Measurements from ENCODE around the gene UNC80. TPM values are rescaled to one million over a fixed set of nuclear protein-coding genes. Genes with fewer than 3 reads are reported as not detected.
A peak's percentile ranks its signal among the peaks of the same experiment; 100 is the strongest.

Gene UNC80, protein sequence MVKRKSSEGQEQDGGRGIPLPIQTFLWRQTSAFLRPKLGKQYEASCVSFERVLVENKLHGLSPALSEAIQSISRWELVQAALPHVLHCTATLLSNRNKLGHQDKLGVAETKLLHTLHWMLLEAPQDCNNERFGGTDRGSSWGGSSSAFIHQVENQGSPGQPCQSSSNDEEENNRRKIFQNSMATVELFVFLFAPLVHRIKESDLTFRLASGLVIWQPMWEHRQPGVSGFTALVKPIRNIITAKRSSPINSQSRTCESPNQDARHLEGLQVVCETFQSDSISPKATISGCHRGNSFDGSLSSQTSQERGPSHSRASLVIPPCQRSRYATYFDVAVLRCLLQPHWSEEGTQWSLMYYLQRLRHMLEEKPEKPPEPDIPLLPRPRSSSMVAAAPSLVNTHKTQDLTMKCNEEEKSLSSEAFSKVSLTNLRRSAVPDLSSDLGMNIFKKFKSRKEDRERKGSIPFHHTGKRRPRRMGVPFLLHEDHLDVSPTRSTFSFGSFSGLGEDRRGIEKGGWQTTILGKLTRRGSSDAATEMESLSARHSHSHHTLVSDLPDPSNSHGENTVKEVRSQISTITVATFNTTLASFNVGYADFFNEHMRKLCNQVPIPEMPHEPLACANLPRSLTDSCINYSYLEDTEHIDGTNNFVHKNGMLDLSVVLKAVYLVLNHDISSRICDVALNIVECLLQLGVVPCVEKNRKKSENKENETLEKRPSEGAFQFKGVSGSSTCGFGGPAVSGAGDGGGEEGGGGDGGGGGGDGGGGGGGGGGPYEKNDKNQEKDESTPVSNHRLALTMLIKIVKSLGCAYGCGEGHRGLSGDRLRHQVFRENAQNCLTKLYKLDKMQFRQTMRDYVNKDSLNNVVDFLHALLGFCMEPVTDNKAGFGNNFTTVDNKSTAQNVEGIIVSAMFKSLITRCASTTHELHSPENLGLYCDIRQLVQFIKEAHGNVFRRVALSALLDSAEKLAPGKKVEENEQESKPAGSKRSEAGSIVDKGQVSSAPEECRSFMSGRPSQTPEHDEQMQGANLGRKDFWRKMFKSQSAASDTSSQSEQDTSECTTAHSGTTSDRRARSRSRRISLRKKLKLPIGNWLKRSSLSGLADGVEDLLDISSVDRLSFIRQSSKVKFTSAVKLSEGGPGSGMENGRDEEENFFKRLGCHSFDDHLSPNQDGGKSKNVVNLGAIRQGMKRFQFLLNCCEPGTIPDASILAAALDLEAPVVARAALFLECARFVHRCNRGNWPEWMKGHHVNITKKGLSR (N-terminal part only)
- total RNA-seq: not detected
- long read RNA-seq: 0 reads

DNA sequence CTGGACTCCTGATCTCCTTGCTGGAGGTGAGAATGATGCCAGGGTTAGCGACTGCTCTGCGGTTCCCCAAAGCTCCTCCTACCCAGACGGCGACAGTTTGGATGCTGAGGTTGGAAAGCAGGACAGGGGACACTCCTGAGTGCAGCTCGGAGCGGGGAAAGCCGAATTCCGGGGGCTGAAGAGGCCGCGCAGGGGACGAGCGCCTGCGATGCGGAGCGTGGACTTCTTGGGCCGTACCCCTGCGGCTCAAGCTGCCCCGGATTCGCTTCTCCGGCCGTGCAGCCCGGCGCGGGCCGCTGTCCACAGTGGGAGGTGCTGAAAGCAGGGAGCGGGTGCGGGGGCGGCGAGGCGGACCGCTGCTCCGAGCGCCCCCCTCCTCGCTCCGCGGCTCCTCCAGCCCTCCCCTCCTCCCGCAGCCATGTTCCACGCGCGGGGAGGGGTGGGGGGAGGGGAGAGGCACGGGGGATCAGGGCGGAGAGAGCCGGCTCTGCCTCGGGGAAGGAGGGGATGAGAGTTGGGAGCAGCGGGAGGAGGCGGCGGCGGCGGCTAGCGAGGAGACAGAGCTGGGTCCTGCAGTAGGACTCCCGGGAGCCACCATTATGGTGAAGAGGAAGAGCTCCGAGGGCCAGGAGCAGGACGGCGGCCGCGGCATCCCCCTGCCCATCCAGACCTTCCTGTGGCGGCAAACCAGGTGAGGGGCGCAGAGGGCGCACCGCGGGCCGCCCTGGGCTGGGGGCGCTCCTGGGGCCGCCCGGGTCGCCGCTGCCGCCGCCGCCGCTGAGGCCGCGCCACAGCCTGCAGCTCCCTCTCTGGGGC lies at the start of gene UNC80:
TSS of gene UNC80 (plus strand) at position 359 of the 816 bp plus-strand sequence. CDS start at position 600, 241 bp downstream.
- intact Hi-C loops (cut with DNase I): no loop called here
- ATAC-seq (ENCODE audit: poor library complexity): peak; percentile 89
- peak; percentile 66 for DNase-seq

DNA sequence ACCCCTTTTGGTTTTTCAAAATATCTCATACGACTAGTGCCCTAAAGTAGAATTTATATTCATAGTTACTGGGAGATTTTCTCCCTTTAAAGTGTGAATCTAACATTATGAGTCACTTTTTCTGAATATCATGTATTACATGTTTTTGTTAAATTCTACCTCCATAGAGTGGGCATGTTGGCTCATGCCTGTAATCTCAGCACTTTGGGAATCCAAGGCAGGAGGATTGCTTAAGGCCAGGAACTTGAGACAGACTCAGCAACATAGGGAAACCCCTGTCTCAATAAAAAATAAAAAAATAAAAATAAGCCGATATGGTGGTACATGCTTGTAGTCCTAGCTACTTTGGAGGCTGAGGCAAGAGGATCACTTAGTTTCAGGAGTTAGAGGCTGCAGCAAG lies 45.3 kb upstream of the UNC80 start:
- intact Hi-C loops (cut with DNase I): no loop called here
- DNase-seq: no peak
- no peak for ATAC-seq (ENCODE audit: poor library complexity)

DNA sequence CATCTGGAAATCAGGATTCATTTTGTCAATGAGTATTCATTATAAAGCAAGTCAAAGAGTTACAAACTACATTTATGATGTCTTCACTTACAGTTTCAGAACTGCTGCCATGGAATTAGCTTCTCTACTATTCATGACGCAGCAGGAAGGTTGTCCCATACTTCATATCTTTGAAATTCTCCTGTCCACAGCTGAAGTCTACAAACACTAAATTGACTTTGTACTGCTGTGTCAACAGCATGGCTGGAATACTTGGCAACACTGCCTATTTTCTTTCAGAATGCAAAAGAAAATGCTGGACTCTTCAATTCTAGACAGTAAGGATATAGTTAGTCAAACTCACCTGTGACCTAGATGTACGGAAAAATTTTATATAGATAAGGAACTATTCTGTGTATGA lies 44.6 kb upstream of the UNC80 start:
- intact Hi-C loops (cut with DNase I): no loop called here
- no peak for DNase-seq
- no peak for ATAC-seq (ENCODE audit: poor library complexity)

DNA sequence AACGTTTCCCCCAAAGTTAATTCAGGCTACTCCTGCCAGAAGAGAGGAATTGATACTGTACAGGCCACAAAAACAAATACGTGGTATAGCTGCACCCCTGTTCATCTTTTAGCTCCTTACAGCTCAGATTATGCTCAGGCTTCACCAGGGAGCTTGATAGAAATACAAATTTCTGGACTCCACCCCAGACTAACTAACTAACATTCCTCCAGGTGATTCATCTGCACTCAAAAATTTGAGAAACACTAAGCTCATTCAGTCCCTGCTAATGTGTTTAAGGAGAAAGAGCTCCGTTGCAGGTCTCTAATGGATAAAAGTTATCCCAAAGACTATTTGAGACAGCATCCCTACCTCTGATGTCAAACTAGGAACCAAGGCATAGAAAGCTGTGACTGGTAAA lies 36.8 kb upstream of the UNC80 start:
- intact Hi-C loops (cut with DNase I): no loop called here
- no peak for ATAC-seq (ENCODE audit: poor library complexity)
- DNase-seq: no peak

DNA sequence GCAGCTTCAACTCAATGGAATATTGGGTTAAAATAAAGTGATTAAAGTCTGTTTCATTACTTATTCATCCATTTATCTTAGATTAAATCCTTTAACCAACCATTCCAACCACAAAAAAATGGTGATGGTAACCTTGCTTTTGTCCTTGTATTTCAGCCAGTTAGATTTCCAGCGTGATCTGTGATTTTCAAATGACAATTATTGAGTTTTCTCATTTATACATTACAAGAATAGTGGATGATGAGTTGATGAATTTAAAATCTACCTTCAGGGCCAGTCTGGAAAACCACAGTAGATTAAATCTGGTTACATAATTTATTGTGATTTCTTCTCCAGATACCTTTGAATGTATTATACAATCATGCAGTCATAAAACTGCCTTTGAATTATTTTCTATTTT lies 29.7 kb upstream of the UNC80 start:
- intact Hi-C loops (cut with DNase I): no loop called here

DNA sequence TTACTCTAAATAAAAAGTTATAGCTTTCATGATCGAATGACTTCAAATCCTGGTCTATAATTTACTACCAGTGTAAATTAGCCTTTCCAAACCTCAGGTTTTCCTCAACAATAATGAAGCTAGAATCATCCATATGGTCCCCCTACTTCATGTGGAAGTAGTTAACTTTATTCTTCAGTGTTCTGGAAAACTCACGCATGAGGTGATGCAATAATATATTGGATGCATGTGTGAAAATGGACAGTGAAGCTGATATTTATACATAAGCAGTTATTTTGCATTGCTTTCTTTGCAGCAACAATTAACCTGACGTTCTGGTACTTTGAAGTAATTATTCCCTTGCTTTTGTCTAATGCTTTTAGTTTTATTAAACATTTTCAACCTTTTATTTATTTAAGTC lies 18.6 kb upstream of the UNC80 start:
- intact Hi-C loops (cut with DNase I): no loop called here
- no peak for DNase-seq
- no peak for ATAC-seq (ENCODE audit: poor library complexity)

More for the DNA sequence above, 29.7 kb upstream of the UNC80 start:
- ATAC-seq (ENCODE audit: poor library complexity): no peak
- DNase-seq: no peak

DNA sequence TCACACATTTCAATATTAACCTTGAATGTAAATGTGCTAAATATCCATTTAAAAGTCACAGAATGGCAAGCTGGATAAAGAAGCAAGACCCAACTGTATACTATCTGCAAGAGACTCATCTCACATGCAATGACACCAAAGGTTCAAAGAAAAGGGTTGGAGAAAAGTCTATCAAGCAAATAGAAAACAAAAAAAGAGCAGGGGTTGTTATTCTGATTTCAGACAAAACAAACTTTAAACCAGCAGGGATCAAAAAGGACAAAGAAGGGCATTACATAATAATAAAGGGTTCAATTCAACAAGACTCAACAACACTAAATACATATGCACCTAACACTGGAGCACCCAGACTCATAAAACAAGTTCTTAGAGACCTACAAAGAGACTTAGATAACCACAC lies 14.5 kb upstream of the UNC80 start:
- ATAC-seq (ENCODE audit: poor library complexity) (no peak), DNase-seq (no peak)
- intact Hi-C loops (cut with DNase I): no loop called here

DNA sequence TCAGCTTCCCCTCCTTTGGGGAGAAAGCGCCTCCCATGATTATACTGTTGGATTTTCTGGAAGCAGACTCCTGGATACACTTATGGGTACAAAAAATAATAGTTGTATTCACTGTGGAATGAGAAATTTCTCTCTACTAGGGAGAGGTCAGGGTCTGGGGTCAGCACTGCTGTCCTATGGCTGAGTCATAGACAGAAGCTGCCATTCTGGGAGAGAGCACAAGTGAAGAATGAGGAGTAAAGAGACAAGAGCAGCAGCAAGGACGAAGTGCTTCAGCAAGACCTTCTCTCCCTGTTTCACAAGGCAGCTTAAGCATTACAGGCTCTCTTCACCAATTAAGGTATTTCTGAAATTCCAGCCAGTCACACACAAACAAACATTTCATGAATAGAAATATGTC lies 10.1 kb upstream of the UNC80 start:
- intact Hi-C loops (cut with DNase I): no loop called here
- DNase-seq (no peak), ATAC-seq (ENCODE audit: poor library complexity) (no peak)

DNA sequence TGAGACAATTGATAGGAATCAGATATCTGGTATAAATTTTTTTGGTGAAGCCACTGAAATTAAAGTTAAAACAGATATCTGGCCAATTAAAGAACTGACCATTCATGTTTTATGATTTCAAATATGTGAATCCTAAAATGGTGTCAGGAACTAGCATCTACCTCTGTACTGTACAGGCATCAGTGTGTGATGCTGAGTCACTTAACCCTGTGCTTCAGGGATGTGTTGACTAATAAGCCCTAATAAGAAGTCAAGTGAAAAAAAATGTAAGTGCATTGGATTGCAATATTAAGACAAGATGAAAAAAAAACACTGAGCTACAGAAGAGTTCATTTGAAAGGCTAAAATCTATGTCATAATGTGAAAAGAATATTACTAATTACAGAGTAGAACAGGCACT lies 9.1 kb upstream of the UNC80 start:
- intact Hi-C loops (cut with DNase I): no loop called here
- ATAC-seq (ENCODE audit: poor library complexity) (no peak), DNase-seq (no peak)

DNA sequence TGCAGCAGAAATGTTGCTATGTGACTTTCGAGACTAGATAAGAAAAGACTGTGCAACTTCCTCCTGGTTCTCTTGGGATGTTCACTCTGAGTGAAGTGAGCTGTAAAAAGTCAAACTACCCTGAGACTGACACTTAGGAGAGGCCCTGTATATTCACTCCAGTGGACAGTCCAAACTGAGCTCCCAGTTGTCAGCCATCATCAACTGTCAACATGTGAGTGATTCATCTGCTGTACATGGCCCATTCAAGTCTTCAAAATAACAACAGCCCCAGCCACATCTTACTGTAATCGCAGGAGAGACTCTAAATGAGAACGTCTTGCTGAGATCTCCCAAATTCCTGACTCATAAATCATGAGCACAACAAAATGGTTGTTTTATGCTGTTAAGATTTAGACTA lies 8.5 kb upstream of the UNC80 start:
- intact Hi-C loops (cut with DNase I): no loop called here
- DNase-seq (no peak), ATAC-seq (ENCODE audit: poor library complexity) (no peak)

DNA sequence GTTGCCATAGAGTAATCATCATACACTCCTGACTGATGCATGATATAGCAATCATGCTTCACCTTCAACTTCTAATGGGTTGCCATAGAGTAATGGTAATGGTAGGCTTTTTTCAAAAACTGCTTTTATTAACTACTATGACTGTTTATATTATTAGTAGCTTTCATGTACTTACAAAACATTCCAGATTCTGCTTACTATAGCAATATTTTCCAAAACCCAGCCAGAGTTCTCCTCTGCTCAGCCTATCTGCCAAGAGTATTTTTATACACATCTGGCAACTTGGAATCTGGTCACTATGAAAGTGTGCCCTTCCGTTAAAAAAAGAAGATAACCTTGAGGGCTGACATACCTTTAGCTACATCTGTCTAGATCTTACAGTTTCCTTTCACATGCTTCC lies 5.0 kb upstream of the UNC80 start:
- ATAC-seq (ENCODE audit: poor library complexity) (no peak), DNase-seq (no peak)
- intact Hi-C loops (cut with DNase I): no loop called here

DNA sequence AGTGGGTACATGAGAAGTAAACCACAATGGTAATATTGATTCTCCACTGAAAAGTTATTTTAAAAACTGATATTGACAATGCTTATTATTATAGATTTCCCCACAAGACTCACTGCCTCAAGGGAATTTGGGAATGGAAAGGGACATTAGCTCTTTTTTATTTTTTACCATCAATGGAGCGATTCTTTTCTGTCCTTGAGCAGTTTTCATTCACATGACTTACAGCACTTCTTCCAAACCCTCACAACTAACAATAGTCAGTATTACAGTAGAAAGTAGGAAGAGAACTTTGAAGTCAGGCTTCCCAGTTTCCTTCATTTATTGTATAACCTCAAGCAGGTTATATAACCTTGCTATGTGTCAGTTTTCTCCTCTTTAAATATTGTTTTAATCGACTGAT lies 4.3 kb upstream of the UNC80 start:
- no peak for DNase-seq
- no peak for ATAC-seq (ENCODE audit: poor library complexity)
- intact Hi-C loops (cut with DNase I): no loop called here

DNA sequence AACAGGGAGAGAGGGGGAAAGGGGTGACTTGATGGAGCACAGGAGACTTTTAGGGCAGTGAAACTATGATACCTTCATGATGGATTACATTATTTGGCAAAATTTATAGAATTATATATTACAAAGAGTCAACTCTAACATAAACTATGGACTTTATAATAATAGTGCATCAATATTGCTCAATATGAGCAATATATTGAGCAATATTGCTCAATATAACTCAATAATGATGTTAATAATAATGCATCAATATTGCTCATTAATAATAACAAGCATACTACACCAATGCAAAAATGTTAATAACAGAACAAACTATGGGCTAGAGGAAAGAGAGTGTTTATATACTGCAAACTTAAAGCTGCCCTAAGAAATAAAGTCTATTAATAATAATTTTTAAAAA lies 3.1 kb upstream of the UNC80 start:
- ATAC-seq (ENCODE audit: poor library complexity): no peak
- intact Hi-C loops (cut with DNase I): no loop called here
- no peak for DNase-seq

DNA sequence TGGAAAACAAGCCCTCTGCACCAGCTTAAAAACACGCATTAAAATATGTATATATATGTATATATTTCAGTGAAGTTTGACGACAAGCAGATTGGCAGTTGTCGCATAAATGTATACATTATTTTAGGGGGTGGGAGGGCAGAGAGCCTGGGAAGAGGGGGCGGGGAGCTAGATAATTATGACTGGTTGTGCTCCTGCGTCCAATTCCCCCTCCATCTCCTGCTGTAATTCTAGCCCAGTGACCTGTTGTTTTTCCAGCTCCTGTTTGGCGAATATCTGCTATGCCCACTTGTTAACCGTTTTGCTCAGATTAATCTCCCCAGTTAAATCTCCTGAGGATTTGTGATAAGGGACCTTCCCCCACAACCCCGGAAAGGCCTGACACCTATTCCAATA lies 656 bp downstream of the UNC80 start:
- ATAC-seq (ENCODE audit: poor library complexity): no peak
- intact Hi-C loops (cut with DNase I): no loop called here
- DNase-seq: no peak

DNA sequence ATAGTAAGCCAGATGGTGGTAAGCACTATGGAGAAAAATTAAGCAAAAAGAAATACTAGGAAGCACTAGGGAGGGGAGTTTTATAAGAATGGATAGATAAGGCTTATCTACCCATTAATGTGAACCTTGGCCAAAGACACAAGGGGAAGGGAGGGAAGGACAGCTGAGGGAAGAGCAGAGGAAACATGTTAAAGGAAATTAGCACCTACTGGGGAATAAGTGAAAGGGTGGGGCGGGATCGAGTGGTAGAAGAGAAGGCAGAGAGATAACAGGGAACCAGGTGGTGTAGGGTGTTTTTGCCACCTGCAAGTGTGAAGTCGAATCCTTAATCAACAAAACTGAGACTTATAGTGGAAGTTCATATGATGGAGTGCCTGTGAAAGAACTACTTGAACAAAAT lies 1.7 kb downstream of the UNC80 start:
- intact Hi-C loops (cut with DNase I): no loop called here
- ATAC-seq (ENCODE audit: poor library complexity) (no peak), DNase-seq (no peak)

DNA sequence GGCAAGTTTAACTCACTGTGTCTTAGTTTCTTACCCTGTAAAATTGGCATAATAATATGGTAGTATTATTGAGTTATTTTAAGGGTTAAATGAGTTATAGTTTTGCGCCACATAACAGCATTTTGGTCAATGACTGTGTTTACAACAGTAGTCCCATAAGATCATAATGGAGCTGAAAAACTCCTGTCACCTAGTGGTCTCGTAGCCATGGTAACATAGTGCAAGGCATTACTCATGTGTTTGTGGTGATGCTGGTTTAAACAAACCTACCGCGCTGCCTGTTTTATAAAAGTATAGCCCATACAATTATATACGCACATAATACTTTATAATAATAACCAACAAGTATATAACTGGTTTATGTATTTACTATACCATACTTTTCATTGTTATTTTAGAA lies 15.8 kb downstream of the UNC80 start:
- ATAC-seq (ENCODE audit: poor library complexity): no peak
- DNase-seq: no peak
- intact Hi-C loops (cut with DNase I): no loop called here

DNA sequence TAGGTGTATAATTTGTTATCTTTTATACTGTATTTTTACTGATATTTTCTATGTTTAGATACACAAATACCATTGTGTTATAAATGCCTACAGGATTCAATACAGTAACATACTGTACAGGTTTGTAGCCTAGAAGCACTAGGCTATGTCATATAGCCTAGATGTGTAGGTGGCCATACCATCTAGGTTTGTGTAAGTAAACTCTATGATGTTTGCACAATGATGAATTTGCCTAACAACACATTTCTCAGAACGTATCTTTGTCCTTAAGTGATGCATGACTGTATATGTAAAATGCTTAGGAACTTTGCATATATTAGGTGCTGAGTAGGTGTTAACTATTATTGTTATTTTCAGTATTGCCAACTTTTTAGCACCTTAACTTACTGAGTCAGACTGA lies 17.3 kb downstream of the UNC80 start:
- ATAC-seq (ENCODE audit: poor library complexity): no peak
- intact Hi-C loops (cut with DNase I): no loop called here

DNA sequence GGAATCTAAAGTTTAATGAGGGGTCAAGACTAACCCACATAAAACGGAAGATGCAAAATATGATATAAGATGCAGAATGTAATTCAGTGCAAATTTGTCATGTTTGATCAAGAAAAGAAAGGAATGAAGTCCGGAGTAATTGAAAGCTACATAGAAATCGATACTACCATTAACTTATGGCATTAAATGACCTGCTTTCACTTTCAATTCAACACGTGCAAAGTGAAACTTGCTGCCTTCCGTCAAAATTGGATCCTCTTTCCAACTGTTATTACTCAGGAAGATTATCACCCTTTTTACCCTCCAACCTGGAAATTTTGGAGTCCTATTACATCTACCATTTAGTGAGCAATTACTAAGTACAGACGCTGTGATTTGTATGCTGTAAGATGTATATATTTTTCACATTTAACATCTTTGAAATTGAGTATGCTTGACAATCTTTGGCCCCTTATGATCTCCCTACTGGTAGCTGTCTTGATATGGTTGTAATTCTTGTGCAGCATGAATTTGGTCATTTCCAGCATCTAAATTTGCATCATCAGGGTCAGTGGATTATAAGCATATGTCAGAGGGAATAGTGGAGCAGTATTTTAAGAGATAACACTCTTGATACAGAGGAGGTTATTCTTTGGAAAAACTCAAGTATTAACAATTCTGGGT lies 18.6 kb downstream of the UNC80 start:
- intact Hi-C loops (cut with DNase I): no loop called here
- DNase-seq: no peak
- ATAC-seq (ENCODE audit: poor library complexity): no peak

More for the DNA sequence above, 17.3 kb downstream of the UNC80 start:
- DNase-seq: no peak
